8988T (cell line): ENCODE measurements around the gene CFAP54.
"Not testable (repeated sequence)": the region's sequence is repeated elsewhere in the genome, so short reads cannot be mapped to it uniquely, and the experiment has no call there.

ENCODE experiments used
- DNase-seq: peaks from one replicate; pipeline ENCODE4 v3.0.0; 2011

Gene CFAP54

GRCh38 chr12:96635844-96636243 is 146.5 kb downstream of the CFAP54 start:
- DNase-seq = no peak

- DNase-seq = no peak
These were observed 147.5 kb downstream of the CFAP54 start for GRCh38 chr12:96636895-96637294.

- DNase-seq = no peak
These were observed 159.5 kb downstream of the CFAP54 start for GRCh38 chr12:96648923-96649322.

- no peak for DNase-seq
These were observed 163.5 kb downstream of the CFAP54 start for GRCh38 chr12:96652870-96653269.

- DNase-seq = no peak
These were observed 168.7 kb downstream of the CFAP54 start for GRCh38 chr12:96658075-96658474.

GRCh38 chr12:96669786-96670185 is 180.4 kb downstream of the CFAP54 start:
- DNase-seq = no peak

- DNase-seq = no peak
These were observed 181.0 kb downstream of the CFAP54 start for GRCh38 chr12:96670334-96670899.

- not testable (repeated sequence) for DNase-seq
These were observed 186.1 kb downstream of the CFAP54 start for GRCh38 chr12:96675519-96675918.

- DNase-seq = no peak
These were observed 188.0 kb downstream of the CFAP54 start for GRCh38 chr12:96677363-96677762.

GRCh38 chr12:96687719-96688118 is 198.3 kb downstream of the CFAP54 start:
- DNase-seq = no peak

GRCh38 chr12:96698521-96698920 is 209.1 kb downstream of the CFAP54 start:
- DNase-seq = no peak

GRCh38 chr12:96698965-96699364 is 209.6 kb downstream of the CFAP54 start:
- DNase-seq = no peak

- no peak for DNase-seq
These were observed 212.5 kb downstream of the CFAP54 start for GRCh38 chr12:96701856-96702255.

GRCh38 chr12:96710127-96710745 is 220.9 kb downstream of the CFAP54 start:
- no peak for DNase-seq

- no peak for DNase-seq
These were observed 222.0 kb downstream of the CFAP54 start for GRCh38 chr12:96711364-96711763.

- no peak for DNase-seq
These were observed 224.8 kb downstream of the CFAP54 start for GRCh38 chr12:96714199-96714598.

GRCh38 chr12:96719660-96720362 is 230.4 kb downstream of the CFAP54 start:
- peak; percentile 8 for DNase-seq

- DNase-seq = peak; percentile 15
These were observed 231.0 kb downstream of the CFAP54 start for GRCh38 chr12:96720363-96720705.

GRCh38 chr12:96729466-96729865 is 240.1 kb downstream of the CFAP54 start:
- DNase-seq = not testable (repeated sequence)

GRCh38 chr12:96729886-96730285 is 240.5 kb downstream of the CFAP54 start:
- no peak for DNase-seq

GRCh38 chr12:96743606-96744005 is 254.2 kb downstream of the CFAP54 start:
- no peak for DNase-seq

GRCh38 chr12:96749999-96750398 is 260.6 kb downstream of the CFAP54 start:
- DNase-seq = no peak

GRCh38 chr12:96751626-96752025 is 262.2 kb downstream of the CFAP54 start:
- no peak for DNase-seq

GRCh38 chr12:96752211-96752610 is 262.8 kb downstream of the CFAP54 start:
- DNase-seq = no peak

GRCh38 chr12:96766232-96766631 is 276.9 kb downstream of the CFAP54 start:
- DNase-seq = no peak
